Ishikawa (cell line): Measurements from ENCODE around the gene EPHA6.

Source experiments
- CEBPB ChIP-seq: IDR thresholded peaks from 2 replicates; pipeline ENCODE4 v1.6.1; 2012
- CREB1 ChIP-seq: IDR thresholded peaks from 2 replicates; pipeline ENCODE4 v1.6.1; 2012; ENCODE audit warnings: low read depth
- EGR1 ChIP-seq: IDR thresholded peaks from 2 replicates; pipeline ENCODE4 v1.6.1; 2012
- EP300 ChIP-seq: IDR thresholded peaks from 2 replicates; pipeline ENCODE4 v1.6.1; 2012; ENCODE audit warnings: borderline replicate concordance
- NFIC ChIP-seq: IDR thresholded peaks from 2 replicates; pipeline ENCODE4 v1.6.1; 2012
- TAF1 ChIP-seq: IDR thresholded peaks from 2 replicates; pipeline ENCODE4 v1.6.1; 2012; ENCODE audit warnings: low read depth, mild to moderate bottlenecking
- TEAD4 ChIP-seq: IDR thresholded peaks from 2 replicates; pipeline ENCODE4 v1.6.1; 2012
- YY1 ChIP-seq: IDR thresholded peaks from 2 replicates; pipeline ENCODE4 v1.6.1; 2012; ENCODE audit warnings: low read depth
- TF ChIP-seq, protein P1 (sequence below): IDR thresholded peaks from 2 replicates; pipeline ENCODE4 v1.6.1; 2012
- TF ChIP-seq, protein P2 (sequence below): IDR thresholded peaks from 2 replicates; pipeline ENCODE4 v1.6.1; 2012; ENCODE audit warnings: low read depth, mild to moderate bottlenecking

DNA sequence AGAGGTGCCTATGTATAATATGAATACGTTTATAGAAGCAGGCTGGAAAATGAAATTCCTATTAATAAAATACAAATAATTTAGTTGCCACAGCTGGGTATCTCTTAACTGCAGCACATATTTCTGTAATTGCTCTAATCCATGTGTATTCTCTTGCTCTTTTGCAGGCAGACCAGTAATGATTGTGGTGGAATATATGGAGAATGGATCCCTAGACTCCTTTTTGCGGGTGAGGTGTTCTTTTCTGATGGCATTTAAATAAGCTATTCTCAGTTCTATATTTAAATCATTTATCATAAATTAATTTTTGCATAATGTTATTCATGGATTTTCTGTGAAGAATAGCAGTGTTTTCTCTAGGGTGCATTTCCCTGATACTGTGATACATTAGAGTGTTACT lies 796.2 kb downstream of the EPHA6 start:
- no peak for TF ChIP-seq CEBPB
- no peak for TF ChIP-seq EP300
- no peak for TF ChIP-seq CREB1
- TF ChIP-seq, protein P1, sequence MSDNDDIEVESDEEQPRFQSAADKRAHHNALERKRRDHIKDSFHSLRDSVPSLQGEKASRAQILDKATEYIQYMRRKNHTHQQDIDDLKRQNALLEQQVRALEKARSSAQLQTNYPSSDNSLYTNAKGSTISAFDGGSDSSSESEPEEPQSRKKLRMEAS = no peak
- TF ChIP-seq NFIC = no peak
- TF ChIP-seq YY1 = no peak
- TF ChIP-seq EGR1 = no peak
- TF ChIP-seq, protein P2, sequence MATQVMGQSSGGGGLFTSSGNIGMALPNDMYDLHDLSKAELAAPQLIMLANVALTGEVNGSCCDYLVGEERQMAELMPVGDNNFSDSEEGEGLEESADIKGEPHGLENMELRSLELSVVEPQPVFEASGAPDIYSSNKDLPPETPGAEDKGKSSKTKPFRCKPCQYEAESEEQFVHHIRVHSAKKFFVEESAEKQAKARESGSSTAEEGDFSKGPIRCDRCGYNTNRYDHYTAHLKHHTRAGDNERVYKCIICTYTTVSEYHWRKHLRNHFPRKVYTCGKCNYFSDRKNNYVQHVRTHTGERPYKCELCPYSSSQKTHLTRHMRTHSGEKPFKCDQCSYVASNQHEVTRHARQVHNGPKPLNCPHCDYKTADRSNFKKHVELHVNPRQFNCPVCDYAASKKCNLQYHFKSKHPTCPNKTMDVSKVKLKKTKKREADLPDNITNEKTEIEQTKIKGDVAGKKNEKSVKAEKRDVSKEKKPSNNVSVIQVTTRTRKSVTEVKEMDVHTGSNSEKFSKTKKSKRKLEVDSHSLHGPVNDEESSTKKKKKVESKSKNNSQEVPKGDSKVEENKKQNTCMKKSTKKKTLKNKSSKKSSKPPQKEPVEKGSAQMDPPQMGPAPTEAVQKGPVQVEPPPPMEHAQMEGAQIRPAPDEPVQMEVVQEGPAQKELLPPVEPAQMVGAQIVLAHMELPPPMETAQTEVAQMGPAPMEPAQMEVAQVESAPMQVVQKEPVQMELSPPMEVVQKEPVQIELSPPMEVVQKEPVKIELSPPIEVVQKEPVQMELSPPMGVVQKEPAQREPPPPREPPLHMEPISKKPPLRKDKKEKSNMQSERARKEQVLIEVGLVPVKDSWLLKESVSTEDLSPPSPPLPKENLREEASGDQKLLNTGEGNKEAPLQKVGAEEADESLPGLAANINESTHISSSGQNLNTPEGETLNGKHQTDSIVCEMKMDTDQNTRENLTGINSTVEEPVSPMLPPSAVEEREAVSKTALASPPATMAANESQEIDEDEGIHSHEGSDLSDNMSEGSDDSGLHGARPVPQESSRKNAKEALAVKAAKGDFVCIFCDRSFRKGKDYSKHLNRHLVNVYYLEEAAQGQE = no peak
- TF ChIP-seq TEAD4 = no peak
- TF ChIP-seq TAF1 = no peak
